Astrocyte of the spinal cord (primary cell): ENCODE measurements around the gene WSCD1.

ENCODE experiments used
- DNase-seq: peaks from one replicate; pipeline ENCODE4 v3.0.0; 2011; ENCODE audit warnings: low read depth, low spot score
- H3K4me3 ChIP-seq: 2 replicates; pipeline ENCODE4 v1.5.1; 2011; ENCODE audit warnings: low read depth, mild to moderate bottlenecking, low read length, moderate library complexity
- CTCF ChIP-seq: IDR thresholded peaks from 2 replicates; pipeline ENCODE4 v1.5.1; 2012; ENCODE audit warnings: low read depth, mild to moderate bottlenecking, low read length, inconsistent platforms
- in situ Hi-C: cut with HindIII; loops from 2 replicates; pipeline ENCODE4 v1.10.0; 2017; ENCODE audit warnings: low sequenced_read_pairs

WSCD1 gene

DNA sequence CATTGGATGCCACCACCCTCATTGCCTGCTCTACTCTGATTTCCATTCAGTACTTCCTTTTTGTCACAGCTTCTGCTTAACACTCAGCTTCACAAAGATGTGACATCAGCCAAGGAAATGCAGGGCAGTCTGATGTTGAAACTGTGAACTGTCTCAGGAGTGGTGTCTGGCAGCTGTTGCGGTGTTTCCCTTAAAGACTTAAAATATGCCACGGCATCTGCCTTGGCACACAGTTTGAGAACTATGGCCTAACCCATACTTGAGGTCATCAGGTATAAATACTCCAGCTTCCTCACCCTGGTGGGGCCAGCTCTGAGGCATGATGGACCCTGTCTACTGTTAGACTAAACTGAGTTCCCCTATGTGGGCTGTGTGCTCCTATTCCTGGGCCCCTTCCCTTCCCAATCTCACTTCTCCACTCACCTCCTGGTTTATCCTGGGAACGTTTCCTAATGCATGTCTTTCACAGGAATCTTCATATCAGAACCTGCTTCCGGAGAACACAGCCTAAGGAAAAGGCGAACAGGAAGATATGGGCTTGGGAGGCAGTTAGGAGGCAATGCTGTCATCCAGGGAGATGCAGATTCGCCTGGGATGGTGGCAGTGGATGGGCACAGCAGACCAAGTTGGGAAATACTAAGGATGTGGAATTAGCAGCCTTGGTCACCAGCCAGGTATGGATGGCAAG, 96.5 kb downstream of the WSCD1 start:
- H3K4me3 ChIP-seq: no peak overlapping the region
- no peak for DNase-seq
- in situ Hi-C loops: no loop called here
- TF ChIP-seq CTCF: no peak

DNA sequence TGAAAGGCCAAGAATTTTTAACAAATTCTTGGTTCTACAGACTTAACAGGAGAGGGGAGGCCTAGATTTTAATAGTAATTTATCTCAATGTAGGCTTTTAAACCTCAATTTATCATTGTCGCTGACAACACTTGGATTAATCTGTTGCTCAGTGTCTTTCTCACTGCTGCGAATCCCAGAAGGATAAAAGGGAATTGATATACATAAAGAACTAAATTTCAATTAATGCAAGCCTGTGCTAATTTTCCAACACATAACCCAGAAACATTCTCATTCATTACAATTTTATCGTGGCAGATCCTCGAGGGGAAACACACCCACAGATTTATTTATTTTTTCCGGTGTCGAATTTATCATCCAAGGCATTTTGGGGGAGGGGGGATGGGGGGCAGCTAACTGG, 98.1 kb downstream of the WSCD1 start:
- in situ Hi-C loops: no loop called here
- no peak for TF ChIP-seq CTCF
- H3K4me3 ChIP-seq: no peak overlapping the region
- DNase-seq: no peak

DNA sequence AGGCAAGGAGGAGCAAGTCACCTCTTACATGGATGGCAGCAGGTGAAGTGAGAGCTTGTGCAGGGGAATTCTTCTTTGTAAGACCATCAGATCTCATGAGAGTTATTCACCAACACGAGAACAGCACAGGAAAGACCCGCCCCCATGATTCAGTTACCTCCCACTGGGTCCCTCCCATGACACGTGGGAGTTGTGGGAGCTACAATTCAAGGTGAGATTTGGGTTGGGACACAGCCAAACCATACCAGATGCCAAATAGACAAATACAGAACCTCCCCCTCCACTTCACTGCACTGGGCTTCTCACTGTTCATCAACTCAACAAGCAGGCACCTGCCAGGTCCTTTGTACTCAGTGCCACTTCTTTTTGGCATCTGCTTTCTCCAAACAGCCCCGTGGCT, 100.2 kb downstream of the WSCD1 start:
- no peak for TF ChIP-seq CTCF
- in situ Hi-C loops: no loop called here
- DNase-seq: no peak
- no peak overlapping the region for H3K4me3 ChIP-seq

DNA sequence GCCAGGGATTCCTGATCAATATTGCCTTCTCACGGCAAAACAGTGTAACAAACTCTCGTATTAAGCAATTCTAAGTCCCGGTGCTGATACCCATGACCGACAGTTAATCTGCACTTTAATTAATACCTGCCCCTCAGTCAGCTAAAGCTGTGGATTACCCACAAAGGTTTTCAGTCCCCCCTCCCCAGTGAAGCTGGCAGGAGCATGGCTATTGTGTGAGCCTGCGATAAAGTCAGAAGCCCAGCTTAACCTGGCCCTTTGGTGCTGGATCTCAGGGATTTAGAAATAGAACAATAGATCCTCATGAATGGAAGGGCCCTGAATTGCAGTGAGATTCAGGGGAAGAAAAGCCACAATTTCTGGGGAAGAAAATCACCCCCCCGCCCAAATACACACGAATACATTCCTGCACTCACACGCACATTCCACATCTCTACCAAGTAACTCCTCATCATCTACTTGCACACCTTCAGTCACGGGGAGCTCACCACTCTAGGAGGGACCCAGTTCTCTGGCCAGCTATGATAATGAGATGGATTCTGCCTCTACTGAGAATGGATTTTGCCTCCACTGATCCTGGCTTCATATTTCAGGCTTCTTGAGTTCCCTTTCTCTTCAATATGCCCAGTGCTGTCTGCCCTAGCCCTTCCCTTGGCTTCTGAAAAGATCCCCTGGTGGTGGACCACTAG, 102.6 kb downstream of the WSCD1 start:
- H3K4me3 ChIP-seq: no peak overlapping the region
- in situ Hi-C loops: no loop called here

DNA sequence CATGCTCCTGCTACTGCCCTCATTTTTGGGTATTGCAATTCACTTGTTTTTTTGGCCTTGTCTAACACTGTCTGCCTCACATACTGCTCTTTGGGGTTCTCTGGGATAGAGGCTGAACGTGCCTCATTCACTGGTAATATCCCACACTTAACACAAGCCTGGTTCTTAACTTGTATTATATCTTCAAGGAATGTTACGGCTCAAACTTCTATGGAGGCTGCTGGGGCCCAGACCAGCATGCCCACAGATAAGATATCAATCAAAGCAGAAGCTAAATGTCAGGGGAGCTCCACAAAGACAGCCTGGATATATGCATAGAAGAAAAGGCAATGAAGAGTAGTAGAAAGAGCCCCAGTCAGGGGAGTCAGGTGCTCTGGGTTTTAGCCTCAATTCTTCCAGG, 103.5 kb downstream of the WSCD1 start:
- in situ Hi-C loops: no loop called here
- DNase-seq: no peak
- no peak for TF ChIP-seq CTCF
- no peak overlapping the region for H3K4me3 ChIP-seq

More for the DNA sequence above, 102.6 kb downstream of the WSCD1 start:
- TF ChIP-seq CTCF: no peak
- no peak for DNase-seq
